OCI-LY7 (cell line): ENCODE measurements around the gene LRRC74A. TPM values are rescaled to one million over a fixed set of nuclear protein-coding genes. Genes with fewer than 3 reads are reported as not detected.

Experiments used
- BruUV-seq: library from RNA; stranded (reverse); fragments of 400-500 nt; replicated peaks from 2 replicates; lab custom pipeline; 2021; lab: Mats Ljungman, UMichigan
- CTCF ChIA-PET: fragments of 300-600 bp; sonication (Branson Sonifier 250); formaldehyde crosslinking; loops from one replicate; lab custom pipeline; 2022; ENCODE audit warnings: antibody characterized with exemption; ENCODE audit not compliant: unreplicated experiment; lab: Charles Lee
- POLR2A ChIA-PET: fragments of 300-600 bp; sonication (Branson Sonifier 250); formaldehyde crosslinking; loops from one replicate; lab custom pipeline; 2022; ENCODE audit warnings: antibody characterized with exemption; lab: Charles Lee
- DNase-seq: peaks from one replicate; pipeline ENCODE4 v3.0.0-alpha.2; 2015; ENCODE audit warnings: low spot score
- H2AFZ ChIP-seq: fragments of 200-600 bp; sonication (generic), shearing (Covaris generic); 2 replicates; pipeline ENCODE4 v1.6.1; 2014; ENCODE audit warnings: mild to moderate bottlenecking, antibody characterized with exemption, low read length, moderate library complexity
- H3K27ac ChIP-seq: fragments of 200-600 bp; sonication (generic); 2 replicates; pipeline ENCODE4 v1.5.1; 2014; ENCODE audit warnings: mixed run types, low read depth, mild to moderate bottlenecking, moderate library complexity, low read length, inconsistent platforms; ENCODE audit not compliant: poor library complexity, severe bottlenecking
- H3K36me3 ChIP-seq: fragments of 200-600 bp; sonication (generic); 2 replicates; pipeline ENCODE4 v1.6.1; 2014; ENCODE audit warnings: mild to moderate bottlenecking, antibody characterized with exemption, low read length, moderate library complexity, mixed read lengths; ENCODE audit not compliant: insufficient read depth
- H3K4me1 ChIP-seq: fragments of 200-600 bp; sonication (generic); 2 replicates; pipeline ENCODE4 v1.5.1; 2014; ENCODE audit warnings: mild to moderate bottlenecking, low read length; ENCODE audit not compliant: insufficient read depth, poor library complexity, severe bottlenecking
- H3K4me2 ChIP-seq: fragments of 200-600 bp; sonication (generic); 2 replicates; pipeline ENCODE4 v1.6.1; 2014; ENCODE audit warnings: mild to moderate bottlenecking, low read length
- H3K4me3 ChIP-seq: fragments of 200-600 bp; sonication (generic); 2 replicates; pipeline ENCODE4 v1.5.1; 2014; ENCODE audit warnings: mild to moderate bottlenecking, low read depth, low read length; ENCODE audit not compliant: poor library complexity, severe bottlenecking
- H3K79me2 ChIP-seq: fragments of 200-600 bp; sonication (generic); 2 replicates; pipeline ENCODE4 v1.6.1; 2016; ENCODE audit warnings: low read depth, mild to moderate bottlenecking, low read length, moderate library complexity, mixed read lengths; ENCODE audit not compliant: insufficient read depth
- H3K9me2 ChIP-seq: fragments of 200-600 bp; sonication (generic); 2 replicates; pipeline ENCODE4 v1.6.1; 2016; ENCODE audit warnings: mild to moderate bottlenecking, low read length, mixed read lengths; ENCODE audit not compliant: insufficient read depth
- H3K9me3 ChIP-seq: fragments of 200-600 bp; sonication (generic); 2 replicates; pipeline ENCODE4 v1.6.1; 2014; ENCODE audit warnings: mild to moderate bottlenecking, mixed run types, low read length, mixed read lengths
- H4K20me1 ChIP-seq: fragments of 200-600 bp; sonication (generic); 2 replicates; pipeline ENCODE4 v1.6.1; 2014; ENCODE audit warnings: mild to moderate bottlenecking, antibody characterized with exemption, low read length, moderate library complexity, mixed read lengths; ENCODE audit not compliant: insufficient read depth
- EZH2phosphoT487 ChIP-seq: fragments of 200-600 bp; sonication (generic); IDR thresholded peaks from 2 replicates; pipeline ENCODE4 v1.6.1; 2018; ENCODE audit warnings: low read depth, borderline replicate concordance, mild to moderate bottlenecking, mixed run types, antibody characterized with exemption, low read length, moderate library complexity, mixed read lengths
- intact Hi-C: fragments of 100-400 bp; cut with micrococcal nuclease; formaldehyde crosslinking; loops from one replicate; pipeline ENCODE4 v1.10.0; 2022; ENCODE audit not compliant: unreplicated experiment
- total RNA-seq, 2 experiments: library from RNA; depleted of rRNA in 1 of 2; stranded (reverse); fragments of >200 nt in 1 of 2; shearing (Covaris generic) in 1 of 2; gene quantifications; 2 replicates each; pipeline ENCODE4 v1.2.3, GENCODE V29; 2014 to 2022
- TF ChIP-seq, protein P1 (sequence below): fragments of 200-600 bp; sonication (generic); conservative IDR thresholded peaks from 2 replicates; pipeline ENCODE4 v1.5.1; 2014; ENCODE audit warnings: mild to moderate bottlenecking, antibody characterized with exemption, low read length, moderate library complexity, mixed read lengths

Gene LRRC74A
- total RNA-seq, 2 experiments from 2014 or later: not detected

DNA sequence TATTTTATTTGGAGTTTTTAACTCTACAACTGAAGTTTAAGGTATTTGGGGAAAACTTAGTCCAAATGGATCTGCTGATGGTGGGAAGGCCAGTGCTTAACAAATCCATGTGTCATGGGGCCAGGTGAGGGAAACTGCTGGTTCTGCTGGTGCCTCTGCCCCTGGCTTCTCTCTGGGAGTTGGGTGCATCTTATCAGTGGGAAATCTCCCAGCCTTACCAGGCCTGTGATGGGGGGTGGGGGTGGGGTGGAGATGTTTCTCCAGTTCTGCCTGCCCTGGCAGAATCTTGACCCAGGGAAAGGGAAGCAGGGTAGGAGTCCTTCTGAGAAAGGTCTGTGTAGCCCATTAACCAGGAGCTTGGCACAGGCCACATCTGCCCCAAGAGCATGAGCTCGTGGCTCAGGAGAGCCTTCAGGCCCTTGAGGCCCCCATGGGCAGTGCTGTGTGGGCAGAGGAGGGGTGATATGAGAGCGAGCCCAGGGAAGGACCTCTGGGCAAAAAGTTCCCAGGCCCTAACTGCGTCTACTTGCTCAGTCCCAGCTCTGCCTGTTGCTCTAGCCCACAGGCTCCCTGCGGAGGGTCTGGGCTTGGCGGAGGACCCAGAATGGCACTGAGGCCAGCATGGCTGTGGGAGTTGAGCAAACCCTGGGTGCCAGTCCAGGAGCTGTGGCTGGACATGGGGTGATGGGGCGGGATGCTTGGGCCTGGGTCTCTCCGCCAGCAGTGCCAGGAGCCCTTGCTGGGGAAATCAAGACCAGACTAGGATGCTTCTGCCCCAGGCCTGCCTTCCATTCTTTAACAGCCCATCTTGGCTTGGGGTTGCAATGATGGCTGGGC is 46.8 kb upstream of the LRRC74A start:
- POLR2A ChIA-PET: interaction anchor here (0.6 kb wide), 1 partner anchor 219 kb away, joined by 3 read pairs; no protein-coding TSS in a partner anchor
- no TSS peak for BruUV-seq

DNA sequence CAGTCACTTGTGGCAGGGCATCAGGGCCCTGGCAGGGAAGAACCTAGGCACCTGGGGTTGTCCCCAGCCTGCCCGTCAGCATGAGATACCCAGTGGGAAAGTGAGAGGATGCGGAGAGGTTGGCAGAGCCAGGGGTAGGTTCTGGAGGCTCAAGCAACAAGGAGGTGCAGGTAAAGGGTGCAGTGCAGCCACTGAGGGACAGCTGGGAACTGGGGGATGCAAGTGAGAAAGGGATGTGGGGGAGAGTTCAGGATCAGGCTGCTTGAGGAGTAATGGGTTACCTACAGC is 46.2 kb upstream of the LRRC74A start:
- POLR2A ChIA-PET: interaction anchor here (0.6 to 0.9 kb wide), 2 partner anchors 31 to 218 kb away, joined by 3 to 6 read pairs; no protein-coding TSS in a partner anchor
- Histone ChIP-seq H3K9me3 (no peaks in the 10 kb centered on the region), H3K36me3 (peaks cover 8% of the 10 kb centered on the region; the same call in 1 of the 2 replicates), H3K79me2 (no peaks in the 10 kb centered on the region), H3K4me3 (no peak overlapping the region), H3K9me2 (no peaks in the 10 kb centered on the region), H3K4me1 (no peaks in the 10 kb centered on the region), H3K4me2 (no peak overlapping the region), H4K20me1 (no peaks in the 10 kb centered on the region), H2AFZ (no peak overlapping the region), H3K27ac (no peak overlapping the region)
- DNase-seq: no peak
- intact Hi-C loops: no loop called here
- CTCF ChIA-PET: no interaction called here
- TF ChIP-seq, protein P1, sequence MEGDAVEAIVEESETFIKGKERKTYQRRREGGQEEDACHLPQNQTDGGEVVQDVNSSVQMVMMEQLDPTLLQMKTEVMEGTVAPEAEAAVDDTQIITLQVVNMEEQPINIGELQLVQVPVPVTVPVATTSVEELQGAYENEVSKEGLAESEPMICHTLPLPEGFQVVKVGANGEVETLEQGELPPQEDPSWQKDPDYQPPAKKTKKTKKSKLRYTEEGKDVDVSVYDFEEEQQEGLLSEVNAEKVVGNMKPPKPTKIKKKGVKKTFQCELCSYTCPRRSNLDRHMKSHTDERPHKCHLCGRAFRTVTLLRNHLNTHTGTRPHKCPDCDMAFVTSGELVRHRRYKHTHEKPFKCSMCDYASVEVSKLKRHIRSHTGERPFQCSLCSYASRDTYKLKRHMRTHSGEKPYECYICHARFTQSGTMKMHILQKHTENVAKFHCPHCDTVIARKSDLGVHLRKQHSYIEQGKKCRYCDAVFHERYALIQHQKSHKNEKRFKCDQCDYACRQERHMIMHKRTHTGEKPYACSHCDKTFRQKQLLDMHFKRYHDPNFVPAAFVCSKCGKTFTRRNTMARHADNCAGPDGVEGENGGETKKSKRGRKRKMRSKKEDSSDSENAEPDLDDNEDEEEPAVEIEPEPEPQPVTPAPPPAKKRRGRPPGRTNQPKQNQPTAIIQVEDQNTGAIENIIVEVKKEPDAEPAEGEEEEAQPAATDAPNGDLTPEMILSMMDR: no peak
- TF ChIP-seq EZH2phosphoT487: no peak
- BruUV-seq: no TSS peak

More for the DNA sequence above, 46.8 kb upstream of the LRRC74A start:
- H2AFZ ChIP-seq: no peak overlapping the region
- CTCF ChIA-PET: no interaction called here
- H3K4me3 ChIP-seq: no peak overlapping the region
- H3K4me1 ChIP-seq: no peaks in the 10 kb centered on the region
- H3K79me2 ChIP-seq: no peaks in the 10 kb centered on the region
- H3K27ac ChIP-seq: no peak overlapping the region
- intact Hi-C loops: no loop called here
- no peak for DNase-seq
- H4K20me1 ChIP-seq: no peaks in the 10 kb centered on the region
- TF ChIP-seq, protein P1: no peak
- no peak for TF ChIP-seq EZH2phosphoT487
- no peaks in the 10 kb centered on the region for H3K9me3 ChIP-seq
- H3K9me2 ChIP-seq: no peaks in the 10 kb centered on the region
- H3K36me3 ChIP-seq: peaks cover 8% of the 10 kb centered on the region; the same call in 1 of the 2 replicates
- no peak overlapping the region for H3K4me2 ChIP-seq

DNA sequence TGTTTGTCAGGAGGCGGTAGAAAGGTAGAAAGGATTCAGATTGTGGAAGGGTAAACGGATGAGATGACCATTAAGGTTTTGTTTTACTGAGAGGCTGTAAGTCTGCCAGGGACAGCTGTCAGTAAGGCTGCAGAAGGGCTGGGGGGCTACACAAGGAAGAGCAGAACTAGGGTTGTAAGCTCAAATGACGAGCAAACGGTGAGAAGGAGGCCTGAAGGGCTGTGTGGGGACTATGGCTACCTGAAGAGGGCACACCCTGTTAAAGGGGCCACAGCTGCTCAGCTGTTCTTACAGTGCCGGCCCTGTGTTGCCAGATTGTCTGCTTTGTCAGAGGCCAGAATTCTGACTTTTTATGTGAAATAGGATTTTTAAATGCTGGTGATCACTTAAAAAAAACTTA is 45.8 kb upstream of the LRRC74A start:
- H3K4me1 ChIP-seq: no peaks in the 10 kb centered on the region
- CTCF ChIA-PET: interaction anchor here (0.7 kb wide), 1 partner anchor 702 kb away, joined by 3 read pairs; no protein-coding TSS in a partner anchor
- H3K9me2 ChIP-seq: no peaks in the 10 kb centered on the region
- H2AFZ ChIP-seq: no peak overlapping the region
- no peak overlapping the region for H3K4me2 ChIP-seq
- intact Hi-C loops: no loop called here
- H3K36me3 ChIP-seq: peaks cover 8% of the 10 kb centered on the region; the same call in 1 of the 2 replicates
- H4K20me1 ChIP-seq: no peaks in the 10 kb centered on the region
- DNase-seq: no peak
- POLR2A ChIA-PET: interaction anchor here (0.9 to 1.4 kb wide), 2 partner anchors 11 to 30 kb away, joined by 3 to 6 read pairs; no protein-coding TSS in a partner anchor
- no peaks in the 10 kb centered on the region for H3K79me2 ChIP-seq
- H3K27ac ChIP-seq: no peak overlapping the region
- TF ChIP-seq, protein P1: no peak
- no peak for TF ChIP-seq EZH2phosphoT487
- H3K4me3 ChIP-seq: no peak overlapping the region
- no peaks in the 10 kb centered on the region for H3K9me3 ChIP-seq
- BruUV-seq: no TSS peak
